Spinal cord (tissue), 10 donors: ENCODE results near the gene CACHD1. TPM values are rescaled to one million over a fixed set of nuclear protein-coding genes. Genes with fewer than 3 reads are reported as not detected.

Experiments
- DNase-seq, 6 donors: peaks; one replicate each; pipeline versions ENCODE4 v3.0.0 to v3.0.0-alpha.2; 2013 to 2015; ENCODE audit warnings: low spot score in 6 of 6, low read depth in 4 of 6
- H3K27ac ChIP-seq: one replicate; pipeline ENCODE4 v1.5.1; 2013; ENCODE audit warnings: low read depth, low read length, control low read depth
- H3K27me3 ChIP-seq: one replicate; pipeline ENCODE4 v1.6.1; 2013; ENCODE audit warnings: low read length; ENCODE audit not compliant: control insufficient read depth, insufficient read depth
- H3K36me3 ChIP-seq: one replicate; pipeline ENCODE4 v1.6.1; 2013; ENCODE audit warnings: low read length; ENCODE audit not compliant: control insufficient read depth, insufficient read depth
- H3K4me1 ChIP-seq: one replicate; pipeline ENCODE4 v1.6.1; 2013; ENCODE audit warnings: low read length; ENCODE audit not compliant: control insufficient read depth, insufficient read depth
- H3K4me3 ChIP-seq: one replicate; pipeline ENCODE4 v1.5.1; 2013; ENCODE audit warnings: low read depth, low read length, control low read depth
- H3K9me3 ChIP-seq: one replicate; pipeline ENCODE4 v1.6.1; 2013; ENCODE audit warnings: low read length; ENCODE audit not compliant: control insufficient read depth, insufficient read depth
- WGBS: methylation state at CpG from one replicate; pipeline ENCODE4 v1.1.5; 2013; ENCODE audit warnings: missing lambda C conversion rate; ENCODE audit not compliant: insufficient coverage; 5-methylcytosine and 5-hydroxymethylcytosine counted together
- polyA plus RNA-seq, 2 donors: library from polyadenylated mRNA; unstranded; fragments of 120-200 nt; gene quantifications; one replicate each; pipeline ENCODE4 v1.2.1, GENCODE V29; 2013; ENCODE audit not compliant: insufficient read length in 2 of 2
- total RNA-seq, 2 donors: library from RNA; depleted of rRNA in 1 of 2; stranded (reverse); fragments of 120-200 nt in 1 of 2; fragments of >200 nt in 1 of 2; gene quantifications; one replicate each; pipeline versions ENCODE4 v1.2.3 to v1.2.4, GENCODE V29; 2013 to 2014
- donor health status: healthy.

The CACHD1 gene
- total and polyA plus RNA-seq, 4 donors, result 30.7 to 45.0 (median 36.9) TPM

DNA sequence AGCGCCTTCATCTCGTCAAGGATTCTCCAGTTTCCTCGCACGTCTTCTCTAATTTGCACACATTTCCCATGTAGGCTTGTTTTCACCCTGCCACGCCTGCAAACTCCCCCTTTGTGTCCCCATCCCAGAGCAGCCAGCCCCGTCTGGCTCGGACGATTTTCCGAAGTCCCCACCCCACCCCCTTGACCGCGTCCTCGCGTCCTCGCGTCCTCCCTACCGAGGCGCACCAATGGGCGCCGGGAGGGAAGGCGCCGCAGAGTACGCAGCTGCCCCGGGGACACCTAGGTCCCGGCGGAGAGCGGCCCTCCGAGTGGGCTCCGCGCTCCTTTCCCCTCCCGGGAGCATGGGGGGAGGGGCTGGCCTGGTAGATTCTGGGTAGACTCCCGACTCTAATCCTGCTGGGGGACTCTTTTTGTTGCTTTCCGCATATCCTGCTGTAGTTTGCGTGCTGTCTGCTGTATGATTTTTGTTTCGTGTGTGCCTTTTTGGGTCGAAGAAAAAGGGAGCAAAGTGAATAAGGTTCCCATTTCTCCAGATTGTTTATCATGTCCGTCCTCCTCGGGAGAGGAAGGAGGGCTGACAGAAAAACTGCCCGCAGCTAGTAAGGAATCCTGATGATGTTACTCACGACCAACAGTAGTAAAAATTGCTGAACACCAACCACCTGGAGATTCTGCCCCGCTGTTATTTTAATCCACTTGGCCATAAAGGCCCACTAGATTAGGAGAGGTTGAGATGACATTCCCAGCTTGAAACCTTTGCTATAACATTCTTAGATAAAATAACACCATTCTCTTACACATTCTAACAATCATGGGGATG, 1.5 kb downstream of the CACHD1 start:
- H3K9me3 ChIP-seq, result no peaks in the 10 kb centered on the region
- peak overlapping the region; percentile 60 for H3K4me3 ChIP-seq
- DNase-seq, result peak in 4 of 6 donors; percentile 57 to 84 (median 72)
- H3K27me3 ChIP-seq, result no peaks in the 10 kb centered on the region
- peaks cover 16% of the 10 kb centered on the region for H3K4me1 ChIP-seq
- under 1% methylated on average over 31 of the region's 40 CpGs for WGBS
- H3K27ac ChIP-seq, result peak overlapping the region; percentile 77
- H3K36me3 ChIP-seq, result no peaks in the 10 kb centered on the region

DNA sequence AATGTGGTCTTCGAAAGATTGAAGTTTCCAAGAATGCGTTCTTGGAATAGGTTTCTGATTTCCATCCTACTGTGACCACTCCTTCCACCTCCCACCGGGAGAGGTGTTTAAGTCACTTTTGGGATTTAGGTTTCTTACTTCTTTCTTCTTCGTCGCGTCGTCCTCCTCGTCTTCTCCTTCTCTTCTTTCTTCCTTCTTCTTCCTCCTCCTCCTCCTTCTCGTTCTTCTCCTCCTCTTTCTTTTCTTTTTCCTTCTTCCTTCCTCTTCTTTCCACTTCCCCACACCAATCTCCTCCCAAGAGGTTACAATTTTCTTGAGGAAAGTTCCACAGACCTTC, 2.1 kb downstream of the CACHD1 start:
- WGBS, result 2% methylated on average over 6 of the region's 9 CpGs

GRCh38 chr1:64472805-64473204, 2.9 kb downstream of the CACHD1 start:
- DNase-seq, result no peak
- H3K9me3 ChIP-seq, result no peaks in the 10 kb centered on the region
- 36% methylated on average over 2 of the region's 5 CpGs for WGBS
- H3K4me3 ChIP-seq, result peak overlapping the region; percentile 60
- H3K27me3 ChIP-seq, result no peaks in the 10 kb centered on the region
- H3K27ac ChIP-seq, result peak overlapping the region; percentile 77
- H3K4me1 ChIP-seq, result peaks cover 16% of the 10 kb centered on the region
- H3K36me3 ChIP-seq, result no peaks in the 10 kb centered on the region

More for the DNA sequence above, 2.1 kb downstream of the CACHD1 start:
- peak overlapping the region; percentile 77 for H3K27ac ChIP-seq
- no peak for DNase-seq
- peak overlapping the region; percentile 60 for H3K4me3 ChIP-seq
- peaks cover 16% of the 10 kb centered on the region for H3K4me1 ChIP-seq
- H3K9me3 ChIP-seq, result no peaks in the 10 kb centered on the region
- no peaks in the 10 kb centered on the region for H3K27me3 ChIP-seq
- no peaks in the 10 kb centered on the region for H3K36me3 ChIP-seq

- Histone ChIP-seq H3K4me1 (peaks cover 16% of the 10 kb centered on the region), H3K27me3 (no peaks in the 10 kb centered on the region), H3K9me3 (no peaks in the 10 kb centered on the region), H3K36me3 (no peaks in the 10 kb centered on the region), H3K27ac (peak overlapping the region; percentile 77), H3K4me3 (peak overlapping the region; percentile 4)
- WGBS, result 20% methylated on average over 1 of the region's 1 CpG
- no peak for DNase-seq
Observed at GRCh38 chr1:64473367-64473766, 3.4 kb downstream of the CACHD1 start.

DNA sequence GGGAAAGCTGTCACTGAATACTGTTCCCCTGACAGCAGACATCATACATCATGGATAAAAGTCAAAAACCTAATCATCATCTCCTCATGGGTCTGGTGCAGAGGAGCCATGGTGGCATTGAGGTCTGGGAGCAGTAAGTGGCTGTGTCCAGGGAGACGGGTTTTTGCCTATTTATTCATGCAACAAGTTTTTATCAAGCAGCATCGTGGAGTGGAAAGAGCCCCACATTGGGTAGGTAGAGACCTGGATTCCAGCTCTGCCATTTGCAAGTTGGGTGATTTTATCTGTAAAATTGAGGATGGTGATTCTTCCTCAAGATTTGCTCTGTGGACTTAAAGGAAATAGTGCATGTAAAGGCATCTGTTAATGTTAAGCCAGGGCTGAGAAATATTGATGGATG, 4.2 kb downstream of the CACHD1 start:
- H3K9me3 ChIP-seq, result no peaks in the 10 kb centered on the region
- peak overlapping the region; percentile 6 for H3K27ac ChIP-seq
- WGBS, result 38% methylated on average over 1 of the region's 2 CpGs
- DNase-seq, result no peak
- H3K4me3 ChIP-seq, result no peak overlapping the region
- no peaks in the 10 kb centered on the region for H3K36me3 ChIP-seq
- H3K27me3 ChIP-seq, result no peaks in the 10 kb centered on the region
- H3K4me1 ChIP-seq, result peaks cover 16% of the 10 kb centered on the region

DNA sequence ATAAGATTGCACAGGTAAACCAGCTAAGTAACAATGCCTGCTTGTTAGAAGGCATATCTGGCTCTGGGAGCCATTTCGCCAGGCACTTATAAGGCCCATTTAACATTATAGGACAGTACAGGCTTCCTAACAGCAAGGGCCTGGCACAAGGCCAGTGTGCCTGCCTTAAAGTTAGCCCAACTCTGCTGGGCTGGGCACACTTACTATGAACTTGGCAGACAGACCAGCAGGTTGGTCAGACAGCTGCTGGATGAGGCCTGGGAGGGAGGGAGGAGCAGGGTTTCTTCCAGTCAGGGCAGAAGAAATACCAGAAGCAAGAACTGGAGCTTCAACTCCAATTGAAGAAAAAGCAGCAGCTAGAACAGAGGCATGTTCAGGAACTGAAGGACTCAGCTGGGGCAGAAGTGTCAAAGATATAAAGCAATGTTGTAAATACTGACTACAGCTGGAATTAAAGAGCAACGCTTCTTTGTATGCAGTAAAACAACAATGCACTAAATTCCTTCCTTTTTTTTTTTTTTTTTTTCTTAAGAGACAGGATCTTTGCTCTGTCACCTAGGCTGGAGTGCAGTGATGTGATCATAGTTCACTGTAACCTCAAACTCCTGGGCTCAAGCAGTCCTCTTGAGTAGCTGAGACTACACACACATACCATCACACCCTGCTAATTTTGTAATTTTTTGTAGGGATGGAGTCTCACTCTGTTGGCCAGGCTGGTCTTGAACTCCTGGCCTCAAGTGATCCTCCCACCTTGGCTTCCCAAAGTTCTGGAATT, 4.9 kb downstream of the CACHD1 start:
- H3K4me1 ChIP-seq, result peaks cover 12% of the 10 kb centered on the region
- WGBS, result 63% methylated on average over 1 of the region's 2 CpGs

GRCh38 chr1:64476251-64476952, 6.5 kb downstream of the CACHD1 start:
- H3K9me3 ChIP-seq, result no peaks in the 10 kb centered on the region
- no peak overlapping the region for H3K4me3 ChIP-seq
- DNase-seq, result peak in 1 of 6 donors; percentile 64
- H3K27me3 ChIP-seq, result no peaks in the 10 kb centered on the region
- peaks cover 14% of the 10 kb centered on the region for H3K4me1 ChIP-seq
- no peaks in the 10 kb centered on the region for H3K36me3 ChIP-seq
- 40% methylated on average over 1 of the region's 4 CpGs for WGBS
- no peak overlapping the region for H3K27ac ChIP-seq

More for the DNA sequence above, 4.9 kb downstream of the CACHD1 start:
- peak in 3 of 6 donors; percentile 62 to 87 (median 81) for DNase-seq
- Histone ChIP-seq H3K36me3 (no peaks in the 10 kb centered on the region), H3K9me3 (no peaks in the 10 kb centered on the region), H3K27me3 (no peaks in the 10 kb centered on the region), H3K4me3 (no peak overlapping the region), H3K27ac (peak overlapping the region; percentile 40)

DNA sequence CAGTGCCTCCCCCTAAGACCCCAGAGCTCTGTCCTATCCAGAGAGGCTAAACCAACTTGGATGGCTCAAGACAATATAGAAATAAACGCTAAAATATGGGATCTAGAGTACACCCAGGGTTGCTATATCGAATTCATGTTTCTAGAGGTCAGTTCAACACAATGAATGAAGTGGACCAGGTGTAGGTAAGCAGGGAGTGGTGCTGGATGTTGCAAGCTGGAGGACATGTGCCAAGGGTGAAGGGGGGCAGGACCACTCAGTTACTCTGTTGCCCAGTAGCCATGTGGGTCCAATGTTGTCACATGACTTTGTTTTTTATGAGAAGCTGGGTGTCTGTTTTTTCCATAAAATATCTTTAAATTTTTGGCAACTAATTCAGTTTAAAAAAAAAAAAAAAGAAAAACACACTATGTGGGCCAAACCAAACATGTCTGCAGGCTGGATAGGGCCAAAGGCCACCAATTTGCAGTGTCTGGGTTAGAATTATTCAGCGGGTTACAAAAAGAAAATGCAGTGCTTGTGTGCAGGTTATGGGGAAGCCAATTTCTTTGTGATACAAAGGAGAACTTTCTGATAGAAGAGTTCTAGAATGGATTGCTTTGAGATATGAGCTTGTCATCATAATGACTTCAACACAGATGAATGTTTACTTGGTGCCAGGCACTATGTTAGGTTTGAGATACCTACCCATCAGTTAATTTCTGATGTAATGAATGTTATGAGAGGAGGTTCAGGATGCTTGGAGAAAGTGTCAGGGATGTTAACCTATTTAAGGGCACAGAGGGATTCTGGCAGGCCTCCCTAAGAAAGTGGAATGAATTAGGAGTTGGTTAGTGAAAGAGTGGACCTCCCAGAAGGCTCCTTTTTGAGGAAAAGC, 8.9 kb downstream of the CACHD1 start:
- no peak for DNase-seq
- H3K27me3 ChIP-seq, result no peaks in the 10 kb centered on the region
- WGBS, result 85% methylated on average over 3 of the region's 3 CpGs
- H3K27ac ChIP-seq, result no peak overlapping the region
- H3K9me3 ChIP-seq, result no peaks in the 10 kb centered on the region
- H3K36me3 ChIP-seq, result no peaks in the 10 kb centered on the region
- H3K4me1 ChIP-seq, result peaks cover 18% of the 10 kb centered on the region
- no peak overlapping the region for H3K4me3 ChIP-seq

DNA sequence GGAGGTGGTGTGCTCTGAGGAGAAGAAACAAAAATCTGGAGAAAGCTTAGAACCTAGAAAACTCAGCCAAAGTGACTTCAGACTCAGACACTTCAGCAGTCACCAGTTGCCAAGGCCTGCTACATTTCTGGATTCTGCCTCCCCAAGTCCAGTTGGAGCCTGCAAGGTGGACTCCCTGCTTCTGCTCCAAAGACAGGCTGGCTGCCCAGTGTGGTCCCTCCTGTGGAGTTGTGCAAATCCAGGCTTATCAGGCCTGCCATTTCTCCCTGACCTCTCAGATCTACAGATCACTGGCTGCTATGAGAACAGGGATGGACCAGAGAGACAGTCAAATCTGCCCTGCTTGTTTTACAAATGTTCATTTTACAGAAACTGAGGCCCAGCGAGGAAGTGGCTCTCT, 9.9 kb downstream of the CACHD1 start:
- no peaks in the 10 kb centered on the region for H3K36me3 ChIP-seq
- peaks cover 18% of the 10 kb centered on the region for H3K4me1 ChIP-seq
- H3K27ac ChIP-seq, result no peak overlapping the region
- H3K27me3 ChIP-seq, result no peaks in the 10 kb centered on the region
- no peaks in the 10 kb centered on the region for H3K9me3 ChIP-seq
- DNase-seq, result no peak
- H3K4me3 ChIP-seq, result no peak overlapping the region
- WGBS, result 100% methylated on average over 1 of the region's 1 CpG
